IPS-18a (cell line): ENCODE measurements around the gene PTF1A.

Source experiments
- H3K27ac ChIP-seq: one replicate; pipeline ENCODE4 v1.5.1; 2013; ENCODE audit warnings: low read length
- H3K27me3 ChIP-seq: one replicate; pipeline ENCODE4 v1.6.1; 2013; ENCODE audit warnings: mild to moderate bottlenecking, low read length; ENCODE audit not compliant: control insufficient read depth, insufficient read depth
- H3K36me3 ChIP-seq: one replicate; pipeline ENCODE4 v1.6.1; 2013; ENCODE audit warnings: low read depth, low read length; ENCODE audit not compliant: control insufficient read depth
- H3K4me1 ChIP-seq: one replicate; pipeline ENCODE4 v1.6.1; 2013; ENCODE audit warnings: low read depth, low read length; ENCODE audit not compliant: control insufficient read depth
- H3K4me3 ChIP-seq: one replicate; pipeline ENCODE4 v1.5.1; 2013; ENCODE audit warnings: low read length
- H3K9ac ChIP-seq: one replicate; pipeline ENCODE4 v1.6.1; 2013; ENCODE audit warnings: mild to moderate bottlenecking, low read length, moderate library complexity
- H3K9me3 ChIP-seq: one replicate; pipeline ENCODE4 v1.6.1; 2013; ENCODE audit warnings: low read depth, low read length; ENCODE audit not compliant: control insufficient read depth

PTF1A gene

DNA sequence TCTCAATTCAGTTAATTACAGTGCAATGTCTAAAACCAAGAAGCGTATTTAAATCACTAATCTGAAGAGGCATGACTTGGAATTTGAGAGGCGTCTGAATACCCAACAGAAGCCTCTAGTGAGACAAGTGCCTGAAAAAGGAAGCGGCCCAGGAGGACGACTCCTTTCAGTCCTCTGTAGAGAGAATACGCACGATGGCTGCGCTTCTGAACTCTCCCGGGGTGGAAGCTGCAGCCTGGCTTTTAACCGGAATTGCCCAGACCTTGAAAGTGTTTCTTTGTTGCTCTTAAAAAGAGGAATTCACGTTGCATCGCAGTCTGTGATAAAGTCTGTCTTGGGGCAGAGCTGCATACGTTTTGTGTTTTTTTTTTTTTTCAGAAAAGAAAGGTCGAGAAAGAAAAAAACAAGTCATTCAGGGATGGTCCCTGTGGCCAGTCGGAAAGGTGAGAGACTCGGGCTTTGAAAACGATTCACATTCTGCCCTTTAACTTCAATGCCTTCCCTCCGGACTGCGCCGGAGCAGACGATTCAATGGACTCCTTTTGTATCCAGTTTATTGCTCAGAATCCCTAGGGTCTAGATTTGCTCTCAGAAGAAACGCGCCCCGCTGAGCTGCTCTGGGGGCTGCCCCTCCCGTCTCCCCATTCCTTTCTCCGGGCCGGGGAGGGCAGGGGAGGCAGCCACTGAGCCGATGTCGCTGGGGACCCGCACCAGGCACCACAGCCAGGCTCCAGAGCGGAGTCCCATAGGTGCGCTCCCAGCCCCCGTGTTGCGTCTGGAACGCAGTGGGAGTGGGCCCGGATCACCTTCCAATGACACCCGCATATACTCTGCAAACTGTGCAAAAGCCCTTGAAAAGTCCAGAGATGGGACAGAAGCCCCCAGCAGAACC lies 994 bp upstream of the PTF1A start:
- Histone ChIP-seq H3K36me3 (no peaks in the 10 kb centered on the region), H3K4me3 (peak overlapping the region; percentile 27), H3K9ac (no peak overlapping the region)

DNA sequence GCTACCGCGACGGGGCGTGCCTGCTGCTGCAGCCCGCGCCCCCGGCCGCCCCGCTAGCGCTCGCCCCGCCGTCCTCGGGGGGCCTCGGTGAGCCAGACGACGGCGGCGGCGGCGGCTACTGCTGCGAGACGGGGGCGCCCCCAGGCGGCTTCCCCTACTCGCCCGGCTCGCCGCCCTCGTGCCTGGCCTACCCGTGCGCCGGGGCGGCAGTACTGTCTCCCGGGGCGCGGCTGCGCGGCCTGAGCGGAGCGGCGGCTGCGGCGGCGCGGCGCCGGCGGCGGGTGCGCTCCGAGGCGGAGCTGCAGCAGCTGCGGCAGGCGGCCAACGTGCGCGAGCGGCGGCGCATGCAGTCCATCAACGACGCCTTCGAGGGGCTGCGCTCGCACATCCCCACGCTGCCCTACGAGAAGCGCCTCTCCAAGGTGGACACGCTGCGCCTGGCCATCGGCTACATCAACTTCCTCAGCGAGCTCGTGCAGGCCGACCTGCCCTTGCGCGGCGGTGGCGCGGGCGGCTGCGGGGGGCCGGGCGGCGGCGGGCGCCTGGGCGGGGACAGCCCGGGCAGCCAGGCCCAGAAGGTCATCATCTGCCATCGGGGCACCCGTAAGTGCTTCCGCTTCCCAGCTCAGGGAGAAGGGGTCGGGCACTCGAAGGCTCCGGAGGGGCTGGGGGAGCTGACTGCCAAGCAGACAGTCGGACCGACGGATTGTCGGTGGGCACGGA lies 761 bp downstream of the PTF1A start:
- H3K9me3 ChIP-seq: no peaks in the 10 kb centered on the region
- H3K4me3 ChIP-seq: no peak overlapping the region
- peaks cover 12% of the 10 kb centered on the region for H3K4me1 ChIP-seq
- H3K36me3 ChIP-seq: no peaks in the 10 kb centered on the region
- H3K27me3 ChIP-seq: peaks cover 100% of the 10 kb centered on the region
- no peak overlapping the region for H3K9ac ChIP-seq
- no peak overlapping the region for H3K27ac ChIP-seq

More for the DNA sequence above, 994 bp upstream of the PTF1A start:
- Histone ChIP-seq H3K4me1 (peaks cover 20% of the 10 kb centered on the region), H3K9me3 (no peaks in the 10 kb centered on the region), H3K27me3 (peaks cover 100% of the 10 kb centered on the region), H3K27ac (no peak overlapping the region)

- H3K27ac ChIP-seq: no peak overlapping the region
- H3K9me3 ChIP-seq: no peaks in the 10 kb centered on the region
- no peak overlapping the region for H3K4me3 ChIP-seq
- H3K36me3 ChIP-seq: no peaks in the 10 kb centered on the region
- peaks cover 100% of the 10 kb centered on the region for H3K27me3 ChIP-seq
- peaks cover 12% of the 10 kb centered on the region for H3K4me1 ChIP-seq
- no peak overlapping the region for H3K9ac ChIP-seq
These were observed 1.4 kb downstream of the PTF1A start for GRCh38 chr10:23193435-23194074.

DNA sequence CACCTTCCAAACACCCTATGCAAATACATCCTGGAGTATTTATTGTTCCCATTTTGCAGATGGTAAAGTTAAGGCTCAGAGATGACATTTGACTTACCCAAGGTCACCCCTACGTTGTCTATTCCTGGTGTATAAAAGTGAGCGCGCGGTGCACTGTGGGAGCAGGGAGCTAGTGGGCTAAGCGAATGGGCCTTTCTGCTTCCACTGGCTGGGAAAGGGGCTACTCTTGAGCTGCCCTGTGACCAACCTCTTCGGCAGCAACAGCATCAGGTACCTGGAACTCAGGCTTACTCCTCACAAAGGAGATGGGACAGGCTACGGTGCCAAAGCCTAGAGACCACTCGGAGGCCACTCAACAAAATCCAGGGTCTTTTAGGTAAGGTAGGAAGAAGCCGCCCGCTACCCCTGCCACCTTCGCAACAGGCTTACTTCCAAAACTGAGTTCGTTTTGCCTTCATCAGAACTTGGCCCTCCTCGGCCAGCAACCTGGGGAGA lies 2.4 kb downstream of the PTF1A start:
- Histone ChIP-seq H3K9ac (no peak overlapping the region), H3K27me3 (peaks cover 100% of the 10 kb centered on the region), H3K9me3 (no peaks in the 10 kb centered on the region), H3K36me3 (no peaks in the 10 kb centered on the region), H3K27ac (no peak overlapping the region), H3K4me1 (peaks cover 12% of the 10 kb centered on the region), H3K4me3 (no peak overlapping the region)

- H3K4me1 ChIP-seq: peaks cover 16% of the 10 kb centered on the region
- no peaks in the 10 kb centered on the region for H3K36me3 ChIP-seq
- H3K27ac ChIP-seq: no peak overlapping the region
- H3K4me3 ChIP-seq: no peak overlapping the region
- no peak overlapping the region for H3K9ac ChIP-seq
- H3K9me3 ChIP-seq: no peaks in the 10 kb centered on the region
- H3K27me3 ChIP-seq: peaks cover 100% of the 10 kb centered on the region
These were observed 3.1 kb downstream of the PTF1A start for GRCh38 chr10:23194966-23195845.

DNA sequence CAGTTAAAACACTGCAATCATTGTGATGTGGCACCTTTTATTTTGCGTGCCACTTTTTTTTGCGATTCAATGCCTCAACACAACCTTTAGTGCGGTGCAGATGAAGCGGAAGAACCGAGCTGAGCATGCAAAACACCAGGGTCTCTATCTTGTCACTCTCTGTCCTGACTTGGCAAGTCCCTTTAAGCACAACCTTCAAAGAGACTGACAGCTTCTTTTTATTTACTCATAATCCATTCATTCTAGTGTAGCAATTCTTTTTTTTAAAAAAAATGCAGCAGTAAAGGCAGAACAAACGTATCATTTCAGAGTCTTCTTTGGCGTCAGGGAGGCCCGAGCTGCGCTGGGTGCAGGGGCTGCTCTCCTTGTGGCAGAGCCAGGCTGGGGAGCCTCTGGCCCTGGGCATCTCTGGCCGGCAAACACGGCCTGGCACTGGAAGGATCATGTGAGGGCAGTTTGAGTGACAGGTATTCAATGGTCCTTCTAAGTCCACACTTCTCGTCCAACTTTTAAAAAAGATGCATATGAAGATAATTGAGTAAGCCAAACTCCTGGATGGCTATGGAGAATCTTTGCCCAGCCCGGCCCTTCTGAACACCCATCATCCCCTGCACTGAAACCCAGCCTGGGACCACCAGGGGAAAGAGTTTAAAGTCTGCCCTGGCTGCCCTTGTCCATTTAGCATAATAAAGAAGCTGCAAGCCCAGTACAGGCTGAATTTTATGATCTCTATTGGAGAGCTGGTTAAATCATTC lies 3.9 kb downstream of the PTF1A start:
- Histone ChIP-seq H3K4me3 (no peak overlapping the region), H3K27ac (no peak overlapping the region), H3K9me3 (no peaks in the 10 kb centered on the region), H3K4me1 (peaks cover 8% of the 10 kb centered on the region), H3K36me3 (no peaks in the 10 kb centered on the region), H3K27me3 (peaks cover 100% of the 10 kb centered on the region), H3K9ac (no peak overlapping the region)

GRCh38 chr10:23196915-23197314 lies 4.8 kb downstream of the PTF1A start:
- no peak overlapping the region for H3K4me3 ChIP-seq
- H3K27me3 ChIP-seq: peaks cover 100% of the 10 kb centered on the region
- H3K36me3 ChIP-seq: no peaks in the 10 kb centered on the region
- no peak overlapping the region for H3K27ac ChIP-seq
- H3K9ac ChIP-seq: no peak overlapping the region
- peaks cover 4% of the 10 kb centered on the region for H3K4me1 ChIP-seq
- H3K9me3 ChIP-seq: no peaks in the 10 kb centered on the region

- Histone ChIP-seq H3K27ac (no peak overlapping the region), H3K9me3 (no peaks in the 10 kb centered on the region), H3K36me3 (no peaks in the 10 kb centered on the region), H3K4me1 (peaks cover 4% of the 10 kb centered on the region), H3K27me3 (peaks cover 100% of the 10 kb centered on the region), H3K4me3 (no peak overlapping the region), H3K9ac (no peak overlapping the region)
These were observed 5.3 kb downstream of the PTF1A start for GRCh38 chr10:23197416-23197861.

GRCh38 chr10:23198610-23198939 lies 6.5 kb downstream of the PTF1A start:
- no peaks in the 10 kb centered on the region for H3K9me3 ChIP-seq
- H3K4me3 ChIP-seq: peak overlapping the region; percentile 57
- H3K27ac ChIP-seq: no peak overlapping the region
- H3K27me3 ChIP-seq: peaks cover 100% of the 10 kb centered on the region
- H3K36me3 ChIP-seq: no peaks in the 10 kb centered on the region
- no peak overlapping the region for H3K9ac ChIP-seq
- peaks cover 5% of the 10 kb centered on the region for H3K4me1 ChIP-seq

DNA sequence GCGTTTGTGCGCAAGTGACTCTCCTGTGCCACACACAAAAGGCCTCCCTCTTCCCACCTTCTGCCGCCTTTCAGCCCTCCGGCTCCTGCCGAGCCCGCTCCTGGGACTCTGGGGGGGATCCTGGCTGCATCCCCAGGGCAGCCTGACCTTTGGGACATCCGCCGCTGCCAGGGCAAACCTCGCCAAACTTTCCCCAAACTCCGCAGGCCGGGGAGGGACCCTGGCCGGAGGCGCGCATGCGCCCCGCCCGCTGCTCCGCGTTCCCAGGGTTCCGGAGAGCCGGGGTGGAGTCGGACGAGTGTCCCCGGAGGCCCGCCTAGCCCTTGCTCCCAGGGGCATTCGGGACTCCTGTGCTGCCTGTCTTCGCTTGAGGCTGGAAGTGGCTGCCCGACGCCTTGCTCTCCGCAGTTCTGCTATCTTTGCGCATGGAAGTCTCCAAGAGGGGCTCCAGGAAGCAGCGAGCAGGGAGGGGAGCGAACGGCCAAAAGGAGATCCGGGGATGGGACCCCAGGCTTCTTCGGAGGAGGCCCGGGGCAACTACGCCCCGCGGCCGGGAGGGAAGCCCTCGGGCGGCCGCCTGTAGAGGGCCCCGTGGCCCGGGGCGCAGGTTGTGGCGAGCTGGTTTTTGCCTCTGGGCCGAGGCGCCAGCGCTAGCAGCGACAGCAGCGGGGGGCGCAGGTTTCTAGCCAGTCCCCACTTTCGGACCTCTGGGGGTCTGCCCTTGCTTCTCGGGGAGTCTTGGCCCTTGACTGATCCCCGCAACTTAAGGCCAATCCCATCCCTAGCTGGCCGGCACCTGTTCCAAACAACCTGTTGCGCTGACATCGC lies 7.0 kb downstream of the PTF1A start:
- Histone ChIP-seq H3K36me3 (no peaks in the 10 kb centered on the region), H3K4me1 (peaks cover 11% of the 10 kb centered on the region), H3K27me3 (peaks cover 100% of the 10 kb centered on the region), H3K27ac (no peak overlapping the region), H3K4me3 (peak overlapping the region; percentile 57), H3K9ac (no peak overlapping the region), H3K9me3 (no peaks in the 10 kb centered on the region)
